PC-3 (cell line): ENCODE measurements around the gene PBXIP1. TPM values are rescaled to one million over a fixed set of nuclear protein-coding genes. Genes with fewer than 3 reads are reported as not detected.

ENCODE experiments used
- ATAC-seq: fragments of 200-7000 bp; cut with Tn5 transposase; 2 replicates; pipeline ENCODE4 v1.9.1; 2020; ENCODE audit warnings: mild to moderate bottlenecking, moderate library complexity
- BruUV-seq: library from RNA; stranded (reverse); fragments of 400-500 nt; replicated peaks from 2 replicates; lab custom pipeline; 2021; lab: Mats Ljungman, UMichigan
- CTCF ChIA-PET: fragments of 300-600 bp; sonication (Branson Sonifier 250); formaldehyde crosslinking; loops from one replicate; lab custom pipeline; 2022; ENCODE audit warnings: antibody characterized with exemption; lab: Charles Lee
- POLR2A ChIA-PET: fragments of 300-600 bp; sonication (Branson Sonifier 250); formaldehyde crosslinking; loops from one replicate; lab custom pipeline; 2022; ENCODE audit warnings: antibody characterized with exemption; ENCODE audit not compliant: unreplicated experiment; lab: Charles Lee
- DNase-seq: peaks from one replicate; pipeline ENCODE4 v3.0.0-alpha.2; 2015
- H2AFZ ChIP-seq: fragments of 300-600 bp; sonication (generic); 2 replicates; pipeline ENCODE4 v1.6.0; 2016; ENCODE audit warnings: antibody characterized with exemption, low read length
- H3F3A ChIP-seq: fragments of 300-600 bp; sonication (generic); one replicate; pipeline ENCODE4 v1.6.0; 2017; ENCODE audit warnings: antibody characterized with exemption, low read length, control low read depth, mild to moderate bottlenecking; ENCODE audit not compliant: unreplicated experiment
- H3K27ac ChIP-seq: fragments of 300-600 bp; sonication (generic); 2 replicates; pipeline ENCODE4 v1.5.1; 2016; ENCODE audit warnings: mild to moderate bottlenecking, low read length
- H3K27me3 ChIP-seq: fragments of 300-600 bp; sonication (generic); 2 replicates; pipeline ENCODE4 v1.6.1; 2016; ENCODE audit warnings: low read length, mixed read lengths
- H3K36me3 ChIP-seq: fragments of 300-600 bp; sonication (generic); 2 replicates; pipeline ENCODE4 v1.6.1; 2016; ENCODE audit warnings: low read depth, mixed run types, low read length, mixed read lengths
- H3K4me1 ChIP-seq: fragments of 300-600 bp; sonication (generic); 2 replicates; pipeline ENCODE4 v1.5.1; 2016; ENCODE audit warnings: low read length; ENCODE audit not compliant: insufficient read depth
- H3K4me2 ChIP-seq: fragments of 300-600 bp; sonication (generic); 2 replicates; pipeline ENCODE4 v1.6.0; 2016; ENCODE audit warnings: low read length
- H3K4me3 ChIP-seq: fragments of 300-600 bp; sonication (generic); 2 replicates; pipeline ENCODE4 v1.5.1; 2016; ENCODE audit warnings: mild to moderate bottlenecking, low read length, mixed read lengths
- H3K79me2 ChIP-seq: fragments of 300-600 bp; sonication (generic); 2 replicates; pipeline ENCODE4 v1.6.1; 2017; ENCODE audit warnings: low read length, mixed read lengths
- H3K9ac ChIP-seq: fragments of 300-600 bp; sonication (generic); 2 replicates; pipeline ENCODE4 v1.6.0; 2016; ENCODE audit warnings: mild to moderate bottlenecking, low read length
- H3K9me2 ChIP-seq: fragments of 300-600 bp; sonication (generic); replicated peaks from 2 replicates; pipeline ENCODE4 v1.6.1; 2016; ENCODE audit warnings: mixed run types, low read length, mixed read lengths
- H3K9me3 ChIP-seq: fragments of 300-600 bp; sonication (generic); 2 replicates; pipeline ENCODE4 v1.6.1; 2016; ENCODE audit warnings: low read length, mixed read lengths
- H4K20me1 ChIP-seq: fragments of 300-600 bp; sonication (generic); 2 replicates; pipeline ENCODE4 v1.6.1; 2016; ENCODE audit warnings: low read length, mixed read lengths
- CTCF ChIP-seq: fragments of 300-600 bp; sonication (generic); conservative IDR thresholded peaks from 2 replicates; pipeline ENCODE4 v1.5.1; 2017; ENCODE audit warnings: antibody characterized with exemption, low read depth, mild to moderate bottlenecking, low read length
- EZH2 ChIP-seq: fragments of 300-600 bp; sonication (generic); IDR thresholded peaks from one replicate; pipeline ENCODE4 v1.6.1; 2017; ENCODE audit warnings: antibody characterized with exemption, mild to moderate bottlenecking, low read length; ENCODE audit not compliant: unreplicated experiment
- EZH2phosphoT487 ChIP-seq: fragments of 300-600 bp; sonication (generic); IDR thresholded peaks from 2 replicates; pipeline ENCODE4 v1.6.1; 2018; ENCODE audit warnings: mild to moderate bottlenecking, antibody characterized with exemption, low read length, borderline replicate concordance
- intact Hi-C: fragments of 100-400 bp; cut with micrococcal nuclease; formaldehyde crosslinking; loops from 2 replicates; pipeline ENCODE4 v1.9.0; 2023
- total RNA-seq: library from RNA; depleted of rRNA; stranded (reverse); fragments of >200 nt; gene quantifications from 2 replicates; pipeline ENCODE4 v1.2.3, GENCODE V29; 2014

Gene PBXIP1
- total RNA-seq, 1 experiment from 2014 or later: 35.4 TPM

DNA sequence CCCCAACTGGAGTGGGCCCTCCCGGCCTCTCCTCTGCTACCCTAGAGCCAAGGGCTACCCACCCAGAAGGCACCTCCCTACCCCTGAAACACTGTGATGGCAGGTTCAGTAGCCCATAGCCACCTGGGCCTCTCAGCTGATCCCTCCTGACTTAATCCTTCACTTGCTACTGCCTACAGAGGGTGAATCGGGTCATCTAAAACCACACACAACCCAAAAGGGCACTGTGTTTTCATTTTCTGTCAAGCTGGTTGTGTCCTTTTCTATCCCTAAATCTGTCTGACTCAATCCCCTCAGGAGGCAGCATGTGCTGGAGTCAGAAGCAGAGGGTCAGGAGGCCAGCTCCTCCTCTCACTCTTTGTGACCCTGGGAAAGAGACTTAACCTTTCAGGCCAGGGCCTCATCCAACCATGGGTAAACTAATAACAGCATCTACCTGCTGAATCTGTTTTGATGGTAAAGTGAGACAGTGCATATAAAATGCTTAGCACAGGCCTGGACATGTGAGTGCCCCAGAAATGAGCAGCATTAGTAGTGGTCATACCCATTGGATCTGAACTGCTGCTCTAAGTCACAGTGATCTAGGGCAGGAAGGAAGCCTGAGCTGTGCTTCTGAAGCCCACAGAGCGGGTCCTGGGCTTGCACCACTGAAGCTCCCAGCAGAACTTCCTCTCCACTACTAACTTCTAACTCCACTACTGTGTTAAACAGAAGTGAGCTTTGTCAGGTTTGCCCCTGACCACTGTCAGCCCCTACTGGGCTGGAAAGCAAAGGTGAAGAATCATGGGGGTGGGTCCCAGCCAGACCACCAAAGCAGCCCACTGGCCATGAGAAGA, 30.3 kb downstream of the PBXIP1 start:
- intact Hi-C loops: no loop called here
- no peak overlapping the region for H3K4me3 ChIP-seq
- no peaks in the 10 kb centered on the region for H3K27me3 ChIP-seq
- H3K9me3 ChIP-seq: no peaks in the 10 kb centered on the region
- H3K9me2 ChIP-seq: no peaks in the 10 kb centered on the region
- no peaks in the 10 kb centered on the region for H3K4me1 ChIP-seq
- peaks cover 15% of the 10 kb centered on the region; the same call in 1 of the 2 replicates for H3K36me3 ChIP-seq
- ChIA-PET CTCF (no interaction called here), POLR2A (no interaction called here)
- ATAC-seq (no peak), DNase-seq (no peak)
- H4K20me1 ChIP-seq: no peaks in the 10 kb centered on the region
- no TSS peak for BruUV-seq
- H3K9ac ChIP-seq: no peak overlapping the region
- no peak for TF ChIP-seq EZH2
- TF ChIP-seq CTCF: no peak
- no peak for TF ChIP-seq EZH2phosphoT487
- no peaks in the 10 kb centered on the region for H3F3A ChIP-seq
- no peak overlapping the region for H3K27ac ChIP-seq
- H3K4me2 ChIP-seq: no peak overlapping the region
- H2AFZ ChIP-seq: no peak overlapping the region
- H3K79me2 ChIP-seq: no peaks in the 10 kb centered on the region

DNA sequence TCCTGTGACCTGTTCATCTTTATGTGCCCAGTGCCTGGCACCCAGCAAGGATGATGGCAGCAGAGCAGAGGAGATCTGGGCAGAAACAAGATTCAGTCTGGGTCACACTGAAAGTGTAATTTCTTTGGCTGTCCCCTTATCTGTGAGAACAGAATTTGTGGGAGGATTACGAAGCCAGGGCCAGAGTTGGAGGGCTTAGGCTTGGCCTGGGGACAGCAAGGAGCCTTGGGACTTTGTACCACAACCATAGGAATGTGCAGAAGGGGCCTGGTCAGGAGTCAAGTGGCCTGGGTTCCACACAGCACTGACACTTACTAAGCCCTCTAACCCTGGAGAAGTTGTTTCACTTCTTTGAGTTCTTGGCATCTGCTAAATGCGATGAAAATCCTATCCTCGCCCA, 32.2 kb downstream of the PBXIP1 start:
- ATAC-seq (no peak), DNase-seq (no peak)
- Histone ChIP-seq H3K9ac (no peak overlapping the region), H3K79me2 (no peaks in the 10 kb centered on the region), H4K20me1 (no peaks in the 10 kb centered on the region), H3K36me3 (peaks cover 12% of the 10 kb centered on the region; the same call in 1 of the 2 replicates), H3K27me3 (no peaks in the 10 kb centered on the region), H3K27ac (no peak overlapping the region), H3K4me2 (no peak overlapping the region), H3K9me2 (no peaks in the 10 kb centered on the region), H3K9me3 (no peaks in the 10 kb centered on the region), H3K4me1 (no peaks in the 10 kb centered on the region), H3K4me3 (no peak overlapping the region), H2AFZ (no peak overlapping the region), H3F3A (no peaks in the 10 kb centered on the region)
- POLR2A ChIA-PET: no interaction called here
- CTCF ChIA-PET: no interaction called here
- BruUV-seq: no TSS peak
- no peak for TF ChIP-seq CTCF
- TF ChIP-seq EZH2phosphoT487: no peak
- TF ChIP-seq EZH2: no peak
- intact Hi-C loops: no loop called here

- ChIA-PET CTCF (no interaction called here), POLR2A (no interaction called here)
- TF ChIP-seq CTCF: no peak
- no peak for TF ChIP-seq EZH2
- TF ChIP-seq EZH2phosphoT487: no peak
These were observed 42.6 kb downstream of the PBXIP1 start for GRCh38 chr1:154913273-154913672.

More at GRCh38 chr1:154913273-154913672, 42.6 kb downstream of the PBXIP1 start:
- H3K79me2 ChIP-seq: no peaks in the 10 kb centered on the region
- H3F3A ChIP-seq: no peaks in the 10 kb centered on the region
- no peaks in the 10 kb centered on the region for H3K36me3 ChIP-seq
- no peaks in the 10 kb centered on the region for H3K27me3 ChIP-seq
- no peaks in the 10 kb centered on the region for H4K20me1 ChIP-seq
- DNase-seq (no peak), ATAC-seq (no peak)
- no peak overlapping the region for H3K4me2 ChIP-seq
- H3K4me1 ChIP-seq: no peaks in the 10 kb centered on the region
- no peak overlapping the region for H3K27ac ChIP-seq
- intact Hi-C loops: no loop called here
- no peaks in the 10 kb centered on the region for H3K9me2 ChIP-seq
- H3K9me3 ChIP-seq: no peaks in the 10 kb centered on the region
- no peak overlapping the region for H2AFZ ChIP-seq
- no peak overlapping the region for H3K4me3 ChIP-seq
- no peak overlapping the region for H3K9ac ChIP-seq
- BruUV-seq: no TSS peak
